Activated CD4-positive, alpha-beta T cell treated with anti-CD3 and anti-CD28 coated beads, Interleukin-2, amount 50 U/mL, for 16 hours (primary cell): ENCODE measurements around the gene GFRAL.
"Not testable (repeated sequence)": the region's sequence is repeated elsewhere in the genome, so short reads cannot be mapped to it uniquely, and the experiment has no call there.

Source experiments
- DNase-seq: peaks from one replicate; pipeline ENCODE4 v3.0.0-alpha.2; 2020

GFRAL gene

GRCh38 chr6:55327169-55327568 lies at the start of gene GFRAL:
Gene GFRAL, plus strand, starts transcription at chr6:55327469. Its CDS starts 86 bp downstream, at chr6:55327555.
- DNase-seq: no peak

- no peak for DNase-seq
These were observed 49.6 kb upstream of the GFRAL start for GRCh38 chr6:55277646-55278045.

- no peak for DNase-seq
These were observed 46.1 kb upstream of the GFRAL start for GRCh38 chr6:55281215-55281614.

GRCh38 chr6:55282115-55282514 lies 45.2 kb upstream of the GFRAL start:
- DNase-seq: no peak

- no peak for DNase-seq
These were observed 40.4 kb upstream of the GFRAL start for GRCh38 chr6:55286824-55287223.

- DNase-seq: no peak
These were observed 36.5 kb upstream of the GFRAL start for GRCh38 chr6:55290736-55291135.

GRCh38 chr6:55293116-55293515 lies 34.2 kb upstream of the GFRAL start:
- DNase-seq: no peak

GRCh38 chr6:55297214-55297613 lies 30.1 kb upstream of the GFRAL start:
- DNase-seq: not testable (repeated sequence)

- DNase-seq: no peak
These were observed 27.8 kb upstream of the GFRAL start for GRCh38 chr6:55299286-55299985.

GRCh38 chr6:55304747-55305146 lies 22.5 kb upstream of the GFRAL start:
- no peak for DNase-seq

GRCh38 chr6:55319961-55320695 lies 7.1 kb upstream of the GFRAL start:
- no peak for DNase-seq

- no peak for DNase-seq
These were observed 6.6 kb upstream of the GFRAL start for GRCh38 chr6:55320696-55321086.

- DNase-seq: no peak
These were observed 49.9 kb downstream of the GFRAL start for GRCh38 chr6:55377150-55377549.

GRCh38 chr6:55379471-55379870 lies 52.2 kb downstream of the GFRAL start:
- no peak for DNase-seq

GRCh38 chr6:55379895-55380294 lies 52.6 kb downstream of the GFRAL start:
- DNase-seq: no peak

- no peak for DNase-seq
These were observed 60.9 kb downstream of the GFRAL start for GRCh38 chr6:55388211-55388610.

- no peak for DNase-seq
These were observed 68.6 kb downstream of the GFRAL start for GRCh38 chr6:55395871-55396270.

GRCh38 chr6:55397986-55398385 lies 70.7 kb downstream of the GFRAL start:
- no peak for DNase-seq

- DNase-seq: no peak
These were observed 72.1 kb downstream of the GFRAL start for GRCh38 chr6:55399351-55399750.

GRCh38 chr6:55405474-55406235 lies 78.4 kb downstream of the GFRAL start:
- DNase-seq: no peak

- no peak for DNase-seq
These were observed 83.4 kb downstream of the GFRAL start for GRCh38 chr6:55410674-55411073.

GRCh38 chr6:55423933-55424332 lies 96.7 kb downstream of the GFRAL start:
- DNase-seq: no peak

GRCh38 chr6:55433446-55434130 lies 106.3 kb downstream of the GFRAL start:
- DNase-seq: no peak
